Measurements from ENCODE around the gene SREK1IP1. TPM values are rescaled to one million over a fixed set of nuclear protein-coding genes. Genes with fewer than 3 reads are reported as not detected.

Gene SREK1IP1
- total RNA-seq, 1 experiment from 2014 or later = 25.5 TPM

DNA sequence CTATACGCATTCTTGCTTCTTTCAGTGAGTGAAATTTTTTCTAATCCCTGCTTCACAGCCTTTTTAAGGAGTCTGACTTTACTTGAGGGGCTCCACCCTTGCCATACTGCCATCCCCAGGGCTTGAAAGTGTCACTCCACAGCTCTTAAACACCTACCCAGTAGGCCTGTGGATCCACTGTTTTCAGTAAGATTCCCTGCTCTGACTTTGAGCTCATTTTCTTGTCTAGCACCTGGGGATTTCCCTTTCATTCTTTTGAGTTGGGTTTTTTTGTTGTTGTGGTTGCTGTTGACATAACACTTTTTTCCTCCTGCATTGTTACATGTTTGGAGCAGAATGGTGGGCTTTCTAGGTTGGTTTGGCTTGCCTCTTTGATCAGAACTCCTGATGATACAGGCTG lies 23.6 kb downstream of the SREK1IP1 start:
- Histone ChIP-seq H3K9me2 (ENCODE audit: insufficient read depth) (no peaks in the 10 kb centered on the region), H3K27me3 (ENCODE audit: insufficient read depth, low read length) (no peaks in the 10 kb centered on the region), H3K9me3 (ENCODE audit: control insufficient read depth in 1 of 2, insufficient read depth in 1 of 2, low read depth in 1 of 2, low read length in 2 of 2) (no peaks in the 10 kb centered on the region), H2AFZ (ENCODE audit: low read depth, low read length, poor library complexity, severe bottlenecking) (no peak overlapping the region), H4K20me1 (ENCODE audit: insufficient read depth) (no peaks in the 10 kb centered on the region), H3K36me3 (ENCODE audit: control insufficient read depth in 1 of 2, insufficient read depth in 2 of 2, low read length in 2 of 2) (peaks cover 0 to 5% of the 10 kb centered on the region in 2 experiments; a peak in 1 of 4 replicates), H3K4me1 (ENCODE audit: control insufficient read depth in 1 of 2, insufficient read depth in 2 of 2, low read length in 2 of 2) (no peaks in the 10 kb centered on the region), H3K27ac (ENCODE audit: low read depth, low read length) (no peak overlapping the region), H3K4me3 (replicated peaks in 1 of 2; ENCODE audit: low read depth in 1 of 2, low read length in 2 of 2) (no peak overlapping the region), H3K4me2 (ENCODE audit: low read length) (no peak overlapping the region), H3K9ac (ENCODE audit: low read length) (no peak overlapping the region), H3K79me2 (ENCODE audit: insufficient read depth, low read length) (peaks cover 3% of the 10 kb centered on the region; the same call in 1 of the 2 replicates)
- no TSS peak for BruUV-seq (replicated peaks)
- RAD21 ChIA-PET (ENCODE audit: low non-redundant PET in 1 of 2, low total read pairs in 2 of 2, uncharacterized antibody in 2 of 2, unreplicated experiment in 2 of 2) = no interaction called here
- CTCF ChIA-PET = no interaction called here
- DNase-seq (ENCODE audit: low read depth, low spot score) (no peak), ATAC-seq (no peak)
- intact Hi-C loops (cut with micrococcal nuclease) = no loop called here
- POLR2A ChIA-PET = no interaction called here
- no peak for TF ChIP-seq CBX3 (IDR thresholded peaks at IDR 0.05; ENCODE audit: low read depth)
- no peak for TF ChIP-seq SRF (IDR thresholded peaks at IDR 0.05; ENCODE audit: low read depth)
- no peak for TF ChIP-seq POLR2AphosphoS5 (IDR thresholded peaks at IDR 0.05; ENCODE audit: low read depth, low read length)
- TF ChIP-seq ZNF274 (IDR thresholded peaks at IDR 0.05; ENCODE audit: low read depth, low read length) = no peak
- no peak for TF ChIP-seq ELF1 (IDR thresholded peaks at IDR 0.05; ENCODE audit: borderline replicate concordance, low read depth)
- TF ChIP-seq ZFX (IDR thresholded peaks at IDR 0.05) = no peak
- TF ChIP-seq, protein P1, sequence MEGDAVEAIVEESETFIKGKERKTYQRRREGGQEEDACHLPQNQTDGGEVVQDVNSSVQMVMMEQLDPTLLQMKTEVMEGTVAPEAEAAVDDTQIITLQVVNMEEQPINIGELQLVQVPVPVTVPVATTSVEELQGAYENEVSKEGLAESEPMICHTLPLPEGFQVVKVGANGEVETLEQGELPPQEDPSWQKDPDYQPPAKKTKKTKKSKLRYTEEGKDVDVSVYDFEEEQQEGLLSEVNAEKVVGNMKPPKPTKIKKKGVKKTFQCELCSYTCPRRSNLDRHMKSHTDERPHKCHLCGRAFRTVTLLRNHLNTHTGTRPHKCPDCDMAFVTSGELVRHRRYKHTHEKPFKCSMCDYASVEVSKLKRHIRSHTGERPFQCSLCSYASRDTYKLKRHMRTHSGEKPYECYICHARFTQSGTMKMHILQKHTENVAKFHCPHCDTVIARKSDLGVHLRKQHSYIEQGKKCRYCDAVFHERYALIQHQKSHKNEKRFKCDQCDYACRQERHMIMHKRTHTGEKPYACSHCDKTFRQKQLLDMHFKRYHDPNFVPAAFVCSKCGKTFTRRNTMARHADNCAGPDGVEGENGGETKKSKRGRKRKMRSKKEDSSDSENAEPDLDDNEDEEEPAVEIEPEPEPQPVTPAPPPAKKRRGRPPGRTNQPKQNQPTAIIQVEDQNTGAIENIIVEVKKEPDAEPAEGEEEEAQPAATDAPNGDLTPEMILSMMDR (IDR thresholded peaks at IDR 0.05 in 2 of 3, conservative IDR thresholded peaks at IDR 0.05 in 1 of 3; ENCODE audit: borderline replicate concordance in 1 of 3, insufficient read depth in 1 of 3, low read depth in 2 of 3, low read length in 2 of 3) = no peak
- TF ChIP-seq, protein P2, sequence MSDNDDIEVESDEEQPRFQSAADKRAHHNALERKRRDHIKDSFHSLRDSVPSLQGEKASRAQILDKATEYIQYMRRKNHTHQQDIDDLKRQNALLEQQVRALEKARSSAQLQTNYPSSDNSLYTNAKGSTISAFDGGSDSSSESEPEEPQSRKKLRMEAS (IDR thresholded peaks at IDR 0.05) = no peak
- no peak for TF ChIP-seq YY1 (IDR thresholded peaks at IDR 0.05; ENCODE audit: extremely low read depth, insufficient replicate concordance, low read depth, low read length)
- TF ChIP-seq FOSL1 (IDR thresholded peaks at IDR 0.05; ENCODE audit: low read depth) = no peak
- no peak for TF ChIP-seq RAD21 (IDR thresholded peaks at IDR 0.05; ENCODE audit: low read depth)
- no peak for TF ChIP-seq EGR1 (IDR thresholded peaks at IDR 0.05; ENCODE audit: low read depth)
- TF ChIP-seq, protein P3, sequence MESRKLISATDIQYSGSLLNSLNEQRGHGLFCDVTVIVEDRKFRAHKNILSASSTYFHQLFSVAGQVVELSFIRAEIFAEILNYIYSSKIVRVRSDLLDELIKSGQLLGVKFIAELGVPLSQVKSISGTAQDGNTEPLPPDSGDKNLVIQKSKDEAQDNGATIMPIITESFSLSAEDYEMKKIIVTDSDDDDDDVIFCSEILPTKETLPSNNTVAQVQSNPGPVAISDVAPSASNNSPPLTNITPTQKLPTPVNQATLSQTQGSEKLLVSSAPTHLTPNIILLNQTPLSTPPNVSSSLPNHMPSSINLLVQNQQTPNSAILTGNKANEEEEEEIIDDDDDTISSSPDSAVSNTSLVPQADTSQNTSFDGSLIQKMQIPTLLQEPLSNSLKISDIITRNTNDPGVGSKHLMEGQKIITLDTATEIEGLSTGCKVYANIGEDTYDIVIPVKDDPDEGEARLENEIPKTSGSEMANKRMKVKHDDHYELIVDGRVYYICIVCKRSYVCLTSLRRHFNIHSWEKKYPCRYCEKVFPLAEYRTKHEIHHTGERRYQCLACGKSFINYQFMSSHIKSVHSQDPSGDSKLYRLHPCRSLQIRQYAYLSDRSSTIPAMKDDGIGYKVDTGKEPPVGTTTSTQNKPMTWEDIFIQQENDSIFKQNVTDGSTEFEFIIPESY (IDR thresholded peaks at IDR 0.05; ENCODE audit: extremely low read depth, insufficient replicate concordance, low read length) = no peak
- no peak for TF ChIP-seq TCF7L2 (IDR thresholded peaks at IDR 0.05; ENCODE audit: borderline replicate concordance, extremely low read depth, insufficient read depth, insufficient read length)
- TF ChIP-seq, protein P4, sequence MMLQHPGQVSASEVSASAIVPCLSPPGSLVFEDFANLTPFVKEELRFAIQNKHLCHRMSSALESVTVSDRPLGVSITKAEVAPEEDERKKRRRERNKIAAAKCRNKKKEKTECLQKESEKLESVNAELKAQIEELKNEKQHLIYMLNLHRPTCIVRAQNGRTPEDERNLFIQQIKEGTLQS (IDR thresholded peaks at IDR 0.05) = no peak
